Activated naive CD4-positive, alpha-beta T cell treated with anti-CD3 and anti-CD28 coated beads, Interleukin-2, amount 50 U/mL, for 16 hours (primary cell): ENCODE data around the gene RAB9B.
"Not testable (repeated sequence)": the region's sequence is repeated elsewhere in the genome, so short reads cannot be mapped to it uniquely, and the experiment has no call there.

Source experiments
- DNase-seq: peaks from one replicate; pipeline ENCODE4 v3.0.0-alpha.2; 2020

The RAB9B gene, protein sequence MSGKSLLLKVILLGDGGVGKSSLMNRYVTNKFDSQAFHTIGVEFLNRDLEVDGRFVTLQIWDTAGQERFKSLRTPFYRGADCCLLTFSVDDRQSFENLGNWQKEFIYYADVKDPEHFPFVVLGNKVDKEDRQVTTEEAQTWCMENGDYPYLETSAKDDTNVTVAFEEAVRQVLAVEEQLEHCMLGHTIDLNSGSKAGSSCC

DNA sequence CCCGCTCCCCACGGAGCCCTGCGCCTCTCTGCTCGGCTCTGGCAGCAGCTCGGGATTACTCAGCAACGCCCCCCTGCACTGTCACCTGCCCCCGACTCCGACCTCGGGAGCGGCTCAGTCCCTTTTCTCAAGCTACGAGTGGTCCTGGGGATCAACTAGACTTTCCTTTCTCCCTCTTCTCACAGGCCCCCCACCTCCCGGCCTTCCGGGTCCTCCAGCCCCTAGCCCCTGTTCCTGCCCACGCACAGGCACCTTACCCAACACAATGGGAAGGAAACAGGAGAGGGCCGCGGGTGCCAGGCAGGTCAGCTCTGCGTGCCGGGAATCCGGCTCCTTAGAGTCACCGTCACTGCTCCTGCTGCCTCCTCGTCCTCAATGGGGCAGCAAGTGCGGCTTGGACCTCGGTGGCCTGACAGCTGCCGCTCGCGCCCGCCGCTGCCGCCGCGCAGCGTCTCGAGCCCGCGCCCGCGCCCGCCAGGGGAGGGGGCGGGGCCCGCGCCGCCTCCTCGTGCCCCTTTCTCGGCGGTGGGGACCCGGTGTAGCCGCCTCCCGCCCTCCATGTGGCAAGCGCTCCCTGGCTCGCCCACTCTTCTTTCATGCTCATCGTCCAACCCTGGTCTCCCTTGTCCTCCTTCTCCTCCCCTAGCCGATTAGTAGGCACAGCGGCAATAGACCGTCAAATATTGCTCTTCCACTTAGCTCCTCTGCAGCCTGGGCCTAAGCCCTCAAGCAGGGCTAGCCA lies at the start of gene RAB9B:
Gene RAB9B, minus strand, starts transcription at position 455 of the 742 bp plus-strand sequence. CDS start 6,473 bp downstream, outside the sequence.
- peak; percentile 74 for DNase-seq

DNA sequence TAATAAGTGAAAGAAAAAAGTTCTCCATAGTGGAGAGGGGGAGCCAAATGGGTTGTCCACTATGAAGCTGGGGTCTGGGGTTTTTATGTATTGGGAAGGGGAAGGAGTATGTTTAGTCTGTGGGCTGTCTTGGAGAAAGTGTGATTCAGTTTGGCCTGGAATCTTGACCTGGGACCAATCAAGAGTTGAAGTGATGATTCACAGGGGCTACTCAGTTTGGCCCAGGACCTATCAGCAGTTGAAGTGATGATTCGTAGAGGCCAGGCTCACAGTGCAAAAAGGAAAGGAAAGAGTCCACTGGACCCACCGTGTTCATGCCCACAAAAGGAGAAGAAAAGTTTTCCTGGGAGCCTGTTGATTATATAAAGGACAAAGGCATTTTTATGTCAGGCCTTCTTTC lies 47.3 kb upstream of the RAB9B start:
- no peak for DNase-seq

DNA sequence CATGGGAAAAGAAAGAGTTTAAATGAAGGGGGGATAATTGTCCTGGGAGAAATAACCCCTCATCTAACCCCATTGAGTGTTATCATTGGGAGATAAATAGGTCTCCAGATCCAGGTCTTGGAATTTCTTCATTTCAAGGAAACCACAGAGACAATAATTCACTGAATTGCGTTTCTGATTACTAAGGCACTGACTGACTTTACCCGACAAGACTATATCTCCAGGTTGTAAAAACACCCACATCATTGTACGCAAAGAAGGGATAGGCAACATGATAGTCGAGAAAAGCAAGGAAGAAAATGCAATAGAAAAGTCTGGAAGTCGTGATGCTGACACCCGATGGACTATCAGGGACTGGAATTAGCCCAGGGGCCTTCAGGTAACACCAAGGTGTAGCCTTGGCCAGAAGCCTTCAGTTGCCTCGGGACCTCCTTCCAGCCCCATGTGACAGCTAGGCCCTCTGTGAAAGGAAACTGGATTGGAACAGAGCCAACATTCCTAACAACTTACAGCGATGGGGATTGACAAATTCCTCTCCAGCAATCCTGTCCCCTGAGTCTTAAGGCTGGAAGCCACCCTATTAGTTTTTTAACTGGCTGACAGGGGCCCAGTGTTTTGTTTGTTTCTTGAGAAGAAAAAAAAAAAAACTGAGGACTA lies 46.5 kb upstream of the RAB9B start:
- no peak for DNase-seq

DNA sequence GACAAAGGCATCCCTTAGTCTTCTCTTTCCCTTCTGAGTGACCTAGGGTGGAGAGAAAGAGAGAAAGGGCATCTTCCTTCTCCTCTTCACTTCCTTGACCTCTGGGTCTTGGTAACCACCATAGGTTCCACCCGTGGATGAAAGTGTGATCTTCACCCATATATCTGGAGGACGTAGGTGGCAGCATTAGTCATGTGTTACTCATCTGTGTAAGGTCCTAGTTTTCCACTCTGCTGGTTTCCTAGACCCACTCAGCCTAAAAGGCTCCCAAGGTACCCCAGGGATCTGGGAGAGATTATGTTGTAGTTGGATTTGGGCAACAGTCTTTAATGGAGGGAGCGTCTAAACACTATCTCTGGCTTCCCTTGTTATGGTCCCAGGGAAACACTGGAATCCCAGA lies 45.5 kb upstream of the RAB9B start:
- no peak for DNase-seq

DNA sequence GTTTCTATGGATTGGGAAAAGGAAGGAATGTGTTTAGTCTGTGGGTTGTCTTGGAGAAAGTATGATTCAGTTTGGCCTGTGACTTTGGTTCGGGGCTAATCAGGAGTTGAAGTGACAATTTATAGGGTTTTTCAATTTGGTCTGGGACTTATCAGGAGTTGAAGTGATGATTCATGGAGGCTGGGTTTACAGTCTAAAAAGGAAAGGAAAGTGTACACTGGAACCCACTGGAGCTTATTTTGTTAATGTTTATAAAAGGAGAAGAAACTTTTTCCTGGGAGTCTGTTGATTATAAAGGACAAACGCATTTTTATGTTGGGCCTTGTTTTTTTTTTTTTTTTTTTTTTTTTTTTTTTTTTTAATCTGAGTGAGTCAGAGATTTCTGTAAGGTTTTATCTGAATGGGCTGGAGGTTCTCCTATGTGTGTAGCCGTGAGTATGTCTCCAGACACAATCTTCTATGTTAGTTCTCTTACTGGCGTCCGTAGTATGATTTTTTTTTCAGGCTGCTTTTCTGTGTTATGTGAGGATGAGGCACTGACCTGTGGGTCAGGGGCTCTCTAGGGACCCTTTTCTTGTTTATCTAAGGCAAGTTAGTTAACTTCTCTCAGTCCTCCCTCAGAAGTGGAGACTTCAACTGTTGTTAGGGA lies 33.0 kb upstream of the RAB9B start:
- DNase-seq = no peak

DNA sequence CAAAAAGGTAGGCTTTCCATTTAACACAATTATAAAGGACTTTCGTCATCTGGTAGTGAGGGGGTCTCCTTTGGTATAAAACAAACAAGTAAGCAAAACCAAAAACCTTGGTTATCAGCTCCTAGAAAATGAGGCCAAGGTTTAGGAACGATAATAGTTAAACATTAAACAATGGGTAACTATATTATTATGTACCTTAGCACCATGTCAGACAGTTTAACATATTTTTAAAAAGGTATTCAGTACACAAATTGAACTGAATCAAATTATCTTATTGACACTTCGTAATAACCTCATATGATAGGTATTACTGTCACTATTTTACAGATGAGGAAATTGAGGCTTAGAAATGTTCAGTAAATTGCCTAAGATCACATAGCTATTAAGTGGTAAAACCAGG lies 32.1 kb upstream of the RAB9B start:
- DNase-seq = no peak

DNA sequence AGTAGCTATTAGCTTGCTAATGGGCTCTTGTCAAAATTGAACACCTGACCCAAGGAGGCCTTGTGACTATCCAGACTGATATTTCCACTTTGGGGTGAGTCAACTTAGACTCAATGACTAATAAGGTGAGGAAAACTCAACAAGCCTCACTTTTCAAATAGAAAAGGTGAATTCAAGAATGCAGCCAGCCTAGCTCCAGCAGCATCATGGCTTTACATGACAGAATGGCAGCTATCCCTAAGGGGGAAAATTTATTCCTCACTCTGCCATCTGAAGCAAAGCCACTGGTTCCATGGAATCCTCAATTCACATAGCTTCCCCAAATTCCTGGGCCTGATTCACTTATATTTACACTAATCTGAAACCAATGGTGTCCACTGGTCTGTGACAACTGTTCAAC lies 29.1 kb upstream of the RAB9B start:
- no peak for DNase-seq

DNA sequence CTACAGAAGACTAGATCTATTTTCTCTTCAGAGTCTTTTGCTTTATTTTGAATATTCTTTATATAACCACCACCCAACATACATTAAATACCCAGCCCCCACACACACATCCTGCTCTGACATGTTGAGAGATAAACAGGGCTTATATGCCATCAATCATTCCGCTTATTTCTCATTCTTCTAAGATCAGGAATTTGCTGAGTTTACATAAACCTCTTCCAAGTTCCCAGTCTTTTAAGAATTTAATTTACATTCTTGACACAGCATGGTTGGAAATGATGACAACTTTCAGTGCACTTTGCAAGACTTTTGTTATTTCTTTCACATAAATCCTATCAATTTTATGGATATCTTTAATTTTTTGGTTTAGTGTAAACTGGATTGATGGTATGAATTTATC lies 17.5 kb upstream of the RAB9B start:
- no peak for DNase-seq

DNA sequence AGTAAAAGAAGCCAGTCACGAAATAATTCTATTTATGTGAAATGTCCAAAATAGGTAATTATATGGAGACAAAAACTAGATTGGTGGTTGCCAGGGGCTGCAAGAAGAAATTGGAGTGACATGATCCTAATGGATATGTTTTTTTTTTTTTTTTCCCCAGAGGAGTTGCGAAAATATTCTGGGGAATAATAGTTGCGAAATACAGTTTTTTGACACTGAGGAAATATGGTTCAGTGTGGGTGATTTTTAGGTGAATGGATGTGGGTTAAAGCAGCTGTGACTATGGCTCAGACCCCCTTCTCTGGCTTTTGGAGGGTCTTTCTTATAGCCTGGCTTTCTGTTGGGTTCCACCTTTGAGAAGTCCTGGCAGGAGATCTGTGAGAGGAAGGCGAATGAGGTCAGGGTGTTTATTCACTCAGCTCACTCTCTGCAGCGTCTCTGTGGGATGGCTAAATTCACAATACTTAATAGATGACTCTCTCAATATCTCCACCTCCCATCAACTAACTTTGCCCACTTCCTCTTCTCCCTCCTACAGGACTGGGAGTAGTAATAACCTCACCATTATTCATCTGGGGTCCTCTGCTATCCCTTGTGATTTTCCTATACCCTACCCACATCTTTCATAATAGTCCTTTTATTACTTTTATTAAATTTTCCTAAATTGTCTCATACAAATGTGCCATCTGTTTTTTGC lies 15.3 kb upstream of the RAB9B start:
- DNase-seq = no peak

DNA sequence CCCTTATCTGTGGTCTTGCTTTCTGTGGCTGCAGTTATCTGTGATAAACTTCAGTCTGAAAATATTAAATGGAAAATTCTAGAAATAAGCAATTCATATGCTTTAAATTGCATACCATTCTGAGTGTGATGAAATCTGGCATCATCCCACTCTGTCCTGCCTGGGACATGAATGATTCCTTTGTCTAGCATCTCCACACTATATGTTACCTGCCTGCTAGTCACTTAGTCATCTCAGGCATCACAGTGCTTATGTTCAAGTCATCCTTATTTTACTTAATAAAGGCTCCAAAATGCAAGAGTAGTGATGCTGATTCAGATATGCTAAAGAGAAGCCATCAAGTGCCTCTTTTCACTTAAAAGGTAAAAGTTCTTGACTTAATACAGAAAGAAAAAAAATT lies 14.3 kb upstream of the RAB9B start:
- no peak for DNase-seq

DNA sequence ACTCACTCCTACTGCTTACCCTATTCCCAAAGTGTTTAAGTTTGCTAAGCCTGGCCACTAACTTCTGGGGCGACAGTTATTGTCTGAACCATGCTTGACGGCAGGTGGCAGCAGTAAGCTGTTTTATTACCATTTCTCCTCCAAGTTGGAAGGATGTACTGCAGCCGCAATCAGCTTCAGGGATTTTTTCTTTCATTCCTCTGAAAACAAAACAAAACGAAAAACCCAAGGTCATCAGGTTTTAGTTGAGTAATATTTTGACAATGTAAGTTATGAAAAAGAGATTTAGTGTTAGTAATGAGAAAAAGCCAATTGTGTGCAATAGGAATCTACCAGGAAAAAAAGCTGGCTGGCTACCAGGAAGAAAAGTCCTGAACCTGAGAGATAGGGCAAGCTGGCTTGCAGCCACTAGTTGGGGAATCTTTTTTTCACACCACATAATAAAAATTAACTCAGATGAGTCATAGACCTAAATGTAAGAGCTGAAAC lies 13.2 kb upstream of the RAB9B start:
- DNase-seq = peak; percentile 37

DNA sequence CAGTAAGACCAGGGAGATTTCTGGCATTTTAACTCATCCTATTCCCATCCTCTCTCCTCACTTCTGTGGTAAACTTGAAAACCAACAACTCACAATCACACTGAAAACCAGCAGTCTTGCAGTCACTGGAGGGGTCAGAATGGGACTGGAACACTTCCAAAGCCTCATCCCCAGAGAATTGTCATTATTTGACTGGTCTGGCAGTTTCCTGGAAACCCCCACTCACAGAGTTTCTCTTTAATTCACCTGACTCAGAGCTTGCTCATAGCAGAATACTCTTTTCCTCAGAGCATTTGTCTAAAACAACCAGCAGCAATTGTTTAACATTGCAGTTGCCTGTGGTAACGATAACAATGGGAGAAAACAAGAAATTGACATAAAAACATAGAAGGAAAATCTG lies 7.3 kb upstream of the RAB9B start:
- no peak for DNase-seq

DNA sequence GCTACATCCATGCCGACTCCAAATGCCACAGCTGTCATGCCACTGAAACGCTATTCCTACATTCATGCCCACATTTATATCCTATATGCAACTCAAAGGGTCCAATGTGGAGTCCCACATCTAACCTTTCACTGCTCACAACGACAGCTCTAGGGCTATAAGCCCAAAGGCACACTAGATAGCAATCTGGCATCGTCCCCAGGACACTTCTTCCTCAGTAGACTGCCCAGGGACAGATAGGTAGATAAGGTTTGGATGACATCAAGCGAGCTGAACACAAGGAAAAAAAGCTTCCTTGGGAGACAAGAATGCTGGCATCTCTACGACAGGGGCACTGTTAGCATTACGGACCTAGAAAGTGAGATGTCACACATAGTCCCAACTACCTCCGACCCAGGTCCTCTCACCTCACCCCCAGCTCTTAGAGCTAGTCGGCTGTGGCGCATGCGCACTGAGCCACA lies 685 bp downstream of the RAB9B start:
- no peak for DNase-seq

DNA sequence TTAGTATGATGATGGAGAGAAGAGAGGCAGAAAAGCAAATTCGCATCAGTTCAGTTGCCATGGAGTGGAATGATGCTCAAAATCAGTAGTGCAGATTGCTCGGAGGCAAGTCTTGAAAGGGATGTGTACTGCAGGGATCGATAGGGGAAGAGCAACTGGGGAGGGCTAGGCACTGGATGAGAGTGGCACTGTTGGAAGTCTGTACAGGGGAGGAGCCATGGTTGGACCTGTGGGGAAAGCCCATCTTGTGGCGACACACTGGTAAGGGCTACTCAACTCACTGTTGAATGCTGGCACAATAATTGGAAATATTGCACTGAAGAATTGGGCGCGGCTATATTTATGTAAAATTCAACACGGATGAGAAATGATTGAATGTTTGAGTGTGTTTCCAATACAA lies 1.2 kb downstream of the RAB9B start:
- no peak for DNase-seq

DNA sequence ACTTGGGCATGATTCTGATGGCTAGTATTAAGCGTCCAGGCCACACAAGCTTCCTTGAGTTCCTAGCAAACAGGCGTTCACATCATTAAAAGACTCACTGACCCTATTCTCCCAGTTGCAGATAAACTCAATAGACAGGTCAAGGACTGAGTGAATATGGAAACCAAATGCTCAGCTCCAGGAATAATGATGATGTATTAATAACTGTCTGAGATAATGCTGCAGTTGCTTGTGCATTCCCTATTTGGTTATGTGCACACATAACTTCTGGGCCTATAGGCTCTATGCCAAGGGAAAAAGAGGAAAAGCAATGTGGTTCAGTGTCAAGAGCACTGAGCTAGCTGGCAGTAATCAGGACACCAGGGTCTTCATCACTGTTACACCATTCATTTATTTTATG lies 3.5 kb downstream of the RAB9B start:
- DNase-seq = no peak

DNA sequence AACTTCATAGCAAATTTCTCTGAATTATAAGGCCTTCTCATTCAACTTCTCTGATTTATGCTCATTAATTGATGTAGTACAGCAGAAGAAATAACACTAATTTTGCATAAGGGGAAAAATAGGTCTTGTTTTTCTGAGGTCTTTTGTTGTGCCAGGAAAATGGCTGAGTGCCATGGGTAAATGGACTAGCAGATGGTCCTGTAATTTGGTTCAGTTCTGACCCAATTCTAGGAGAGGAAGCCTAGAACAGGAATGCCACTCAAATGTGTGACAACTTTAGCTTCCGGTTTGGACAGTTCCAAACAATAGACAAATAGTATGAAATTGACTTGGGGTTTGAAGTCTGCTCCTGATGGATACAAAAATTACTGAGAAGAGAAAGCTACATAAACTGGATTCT lies 6.2 kb downstream of the RAB9B start:
- no peak for DNase-seq

DNA sequence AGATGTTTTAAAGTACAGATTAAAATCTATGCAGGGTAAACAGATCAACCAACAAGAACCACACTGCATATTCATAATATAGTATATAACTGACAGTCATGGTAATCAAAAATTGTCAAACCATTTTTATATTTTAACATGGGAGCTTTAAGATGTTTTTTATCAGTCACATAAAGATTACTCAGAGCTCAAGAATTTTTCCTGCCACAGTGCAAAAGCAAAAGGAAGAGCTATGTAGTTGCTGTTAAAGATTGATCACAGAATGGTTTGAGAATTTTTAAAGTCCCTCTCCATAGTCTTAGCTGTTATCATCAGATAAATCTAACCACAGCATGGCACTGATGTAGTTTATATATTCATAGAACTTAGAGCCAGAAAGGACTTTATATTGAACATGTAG lies 8.5 kb downstream of the RAB9B start:
- DNase-seq = no peak

DNA sequence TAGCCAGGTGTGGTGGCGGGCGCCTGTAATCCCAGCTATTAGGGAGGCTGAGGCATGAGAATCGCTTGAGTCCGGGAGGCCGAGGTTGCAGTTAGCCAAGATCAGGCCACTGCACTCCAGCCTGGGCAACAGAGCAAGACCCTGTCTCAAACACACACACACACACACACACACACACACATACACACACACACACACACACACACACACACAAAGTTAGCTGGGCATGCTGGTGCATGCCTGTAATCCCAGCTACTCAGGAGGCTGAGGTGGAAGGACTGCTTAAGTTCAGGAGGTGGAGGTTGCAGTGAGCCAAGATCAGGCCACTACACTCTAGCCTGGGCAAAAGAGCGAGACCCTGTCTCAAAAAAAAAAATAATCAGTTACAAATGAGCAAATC lies 11.3 kb downstream of the RAB9B start:
- DNase-seq = not testable (repeated sequence)

DNA sequence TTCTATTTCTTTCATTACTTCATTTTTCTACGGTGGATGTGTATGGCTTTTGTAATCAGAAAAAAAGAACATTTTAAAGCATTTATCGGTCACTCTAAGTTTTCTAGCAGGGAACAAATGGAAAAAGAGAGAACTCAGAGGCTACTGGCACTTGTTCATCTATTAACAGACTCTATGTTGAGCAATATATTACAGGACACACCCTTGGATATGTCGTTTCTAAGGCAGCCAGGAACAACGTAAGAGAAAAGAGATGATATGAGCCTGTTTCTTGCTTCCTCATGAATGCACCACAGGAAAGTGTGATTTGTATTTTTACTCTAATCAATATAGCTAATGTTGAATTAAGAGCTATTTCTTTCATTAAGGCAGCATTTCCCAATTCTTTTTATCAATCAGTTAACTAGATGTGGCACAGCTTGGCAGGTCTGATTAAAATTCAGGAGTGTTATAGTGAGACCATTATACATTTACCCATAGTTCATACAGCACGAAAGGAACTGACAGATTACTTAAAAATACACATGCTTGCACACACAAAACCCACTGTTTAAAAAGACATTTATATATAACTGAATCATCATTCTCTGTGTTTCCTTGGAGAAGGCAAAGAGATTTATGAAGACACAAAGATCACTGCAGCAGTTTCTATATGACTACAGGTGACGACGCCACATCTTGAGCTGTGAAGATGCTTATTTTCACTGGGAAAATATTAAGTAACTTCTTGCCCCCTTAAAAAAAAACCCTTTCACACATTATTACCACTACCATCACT lies 13.0 kb downstream of the RAB9B start:
- no peak for DNase-seq

DNA sequence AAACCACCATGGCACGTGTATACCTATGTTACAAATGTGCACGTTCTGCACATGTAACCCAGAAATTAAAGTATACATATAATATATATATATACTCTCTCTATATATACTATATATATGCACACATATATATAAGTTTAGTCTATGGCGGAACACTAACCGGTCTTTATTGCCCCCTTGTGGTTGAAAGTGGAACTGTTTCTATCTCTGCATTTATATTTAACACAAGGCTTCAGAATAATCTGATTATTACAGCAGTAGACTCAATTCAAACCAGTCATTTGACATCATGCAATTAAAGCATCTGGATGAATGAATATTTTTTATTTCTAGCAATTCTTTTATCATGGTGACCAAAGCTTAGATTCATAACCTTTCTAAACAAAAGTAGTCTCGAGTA lies 14.6 kb downstream of the RAB9B start:
- no peak for DNase-seq

DNA sequence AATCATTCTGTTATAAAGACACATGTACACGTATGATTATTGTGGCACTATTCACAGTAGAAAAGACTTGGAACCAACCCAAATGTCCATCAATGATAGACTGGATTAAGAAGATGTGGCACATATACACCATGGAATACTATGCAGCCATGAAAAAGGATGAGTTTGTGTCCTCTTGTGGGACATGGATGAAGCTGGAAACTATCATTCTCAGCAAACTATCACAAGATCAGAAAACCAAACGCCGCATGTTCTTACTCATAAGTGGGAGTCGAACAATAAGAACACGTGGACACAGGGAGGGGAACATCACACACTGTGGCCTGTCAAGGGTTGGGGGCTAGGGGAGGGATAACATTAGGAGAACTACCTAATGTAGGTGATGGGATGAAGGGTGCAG lies 15.0 kb downstream of the RAB9B start:
- not testable (repeated sequence) for DNase-seq

DNA sequence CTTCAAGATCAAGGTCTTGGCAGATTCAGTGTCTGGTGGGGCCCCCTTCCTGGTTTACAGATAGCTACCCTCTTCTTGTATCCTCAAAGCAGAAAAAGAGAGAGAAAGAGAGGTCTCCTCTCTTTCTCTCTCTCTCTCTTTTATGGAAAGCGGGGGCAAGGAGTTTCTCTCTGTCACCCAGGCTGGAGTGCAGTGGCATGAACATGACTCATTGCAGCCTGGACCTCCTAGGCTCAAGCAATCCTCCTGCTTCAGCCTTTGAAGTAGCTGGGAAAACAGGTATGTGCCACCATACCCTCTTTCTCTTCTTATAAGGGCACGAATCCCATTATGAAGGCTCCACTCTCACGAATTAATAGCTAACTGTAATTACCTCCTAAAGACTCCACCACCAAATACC lies 20.2 kb downstream of the RAB9B start:
- no peak for DNase-seq
